A673 (cell line): ENCODE measurements around the gene ERAP2. TPM values are rescaled to one million over a fixed set of nuclear protein-coding genes. Genes with fewer than 3 reads are reported as not detected.

Source experiments
- BruUV-seq: library from RNA; stranded (reverse); fragments of 400-500 nt; replicated peaks from 2 replicates; lab custom pipeline; 2021; lab: Mats Ljungman, UMichigan
- CTCF ChIA-PET: fragments of 300-600 bp; sonication (Branson Sonifier 250); formaldehyde crosslinking; loops from one replicate; lab custom pipeline; 2022; ENCODE audit warnings: antibody characterized with exemption; lab: Charles Lee
- POLR2A ChIA-PET: fragments of 300-600 bp; sonication (Branson Sonifier 250); formaldehyde crosslinking; loops from one replicate; lab custom pipeline; 2022; ENCODE audit warnings: antibody characterized with exemption; ENCODE audit not compliant: low non-redundant PET; lab: Charles Lee
- DNase-seq: peaks from one replicate; pipeline ENCODE4 v3.0.0-alpha.2; 2015; ENCODE audit warnings: low spot score
- H3K27ac ChIP-seq: fragments of 200-600 bp; sonication (generic); 2 replicates; pipeline ENCODE4 v1.5.1; 2016; ENCODE audit warnings: mixed run types, low read depth, mild to moderate bottlenecking, mixed read lengths, antibody characterized with exemption, low read length; ENCODE audit not compliant: poor library complexity, severe bottlenecking
- H3K27me3 ChIP-seq: fragments of 200-600 bp; sonication (generic); replicated peaks from 2 replicates; pipeline ENCODE4 v1.6.1; 2017; ENCODE audit warnings: mixed run types, low read depth, mild to moderate bottlenecking, mixed read lengths, antibody characterized with exemption, low read length; ENCODE audit not compliant: insufficient read depth, poor library complexity
- H3K36me3 ChIP-seq: fragments of 200-600 bp; sonication (generic); 2 replicates; pipeline ENCODE4 v1.6.1; 2016; ENCODE audit warnings: mixed run types, mild to moderate bottlenecking, mixed read lengths, antibody characterized with exemption, low read length; ENCODE audit not compliant: insufficient read depth, poor library complexity, severe bottlenecking
- H3K4me1 ChIP-seq: fragments of 200-600 bp; sonication (generic); 2 replicates; pipeline ENCODE4 v1.6.1; 2017; ENCODE audit warnings: mixed run types, mild to moderate bottlenecking, mixed read lengths, antibody characterized with exemption, low read length; ENCODE audit not compliant: insufficient read depth, poor library complexity, severe bottlenecking
- H3K4me3 ChIP-seq: fragments of 200-600 bp; sonication (generic); 2 replicates; pipeline ENCODE4 v1.5.1; 2016; ENCODE audit warnings: low read depth, mixed run types, mild to moderate bottlenecking, mixed read lengths, low read length; ENCODE audit not compliant: poor library complexity, severe bottlenecking
- H3K9me3 ChIP-seq: fragments of 200-600 bp; sonication (generic); 2 replicates; pipeline ENCODE4 v1.6.1; 2016; ENCODE audit warnings: mixed run types, low read depth, mild to moderate bottlenecking, mixed read lengths, antibody characterized with exemption, low read length; ENCODE audit not compliant: poor library complexity, severe bottlenecking
- CTCF ChIP-seq: fragments of 300-800, 200-600 bp; sonication (generic); conservative IDR thresholded peaks from 2 replicates; pipeline ENCODE4 v1.5.1; 2017; ENCODE audit warnings: low read depth, mild to moderate bottlenecking, antibody characterized with exemption, low read length, moderate library complexity, mixed read lengths
- EZH2 ChIP-seq: fragments of 200-600 bp; sonication (generic); IDR thresholded peaks from 2 replicates; pipeline ENCODE4 v1.6.1; 2017; ENCODE audit warnings: borderline replicate concordance, low read depth, mild to moderate bottlenecking, mixed read lengths, antibody characterized with exemption, low read length; ENCODE audit not compliant: poor library complexity, severe bottlenecking
- intact Hi-C: fragments of 100-400 bp; cut with micrococcal nuclease; formaldehyde crosslinking; loops from one replicate; pipeline ENCODE4 v1.10.0; 2022; ENCODE audit not compliant: unreplicated experiment
- total RNA-seq: library from RNA; stranded (reverse); gene quantifications from 2 replicates; pipeline ENCODE4 v1.2.3, GENCODE V29; 2021

The ERAP2 gene
- total RNA-seq, 1 experiment from 2014 or later: 2.6 TPM

- no peak for TF ChIP-seq EZH2
- no peak for TF ChIP-seq CTCF
- intact Hi-C loops: no loop called here
- no peak for DNase-seq
- no peak overlapping the region for H3K27ac ChIP-seq
- no peak overlapping the region for H3K4me3 ChIP-seq
- no peaks in the 10 kb centered on the region for H3K9me3 ChIP-seq
- BruUV-seq: no TSS peak
- H3K36me3 ChIP-seq: no peaks in the 10 kb centered on the region
- POLR2A ChIA-PET: interaction anchor here (0.6 kb wide), 1 partner anchor 736 kb away, joined by 5 read pairs; no protein-coding TSS in a partner anchor
- CTCF ChIA-PET: no interaction called here
- H3K27me3 ChIP-seq: no peaks in the 10 kb centered on the region
- peaks cover 37% of the 10 kb centered on the region for H3K4me1 ChIP-seq
Measured at GRCh38 chr5:96856371-96856770, 19.9 kb upstream of the ERAP2 start.

GRCh38 chr5:96857454-96857853, 18.8 kb upstream of the ERAP2 start:
- Histone ChIP-seq H3K27me3 (no peaks in the 10 kb centered on the region), H3K4me1 (peaks cover 28% of the 10 kb centered on the region), H3K4me3 (no peak overlapping the region), H3K9me3 (no peaks in the 10 kb centered on the region), H3K36me3 (no peaks in the 10 kb centered on the region), H3K27ac (no peak overlapping the region)
- DNase-seq: no peak
- TF ChIP-seq EZH2: no peak
- no peak for TF ChIP-seq CTCF
- BruUV-seq: no TSS peak
- CTCF ChIA-PET: interaction anchor here (0.7 kb wide), 1 partner anchor 12 kb away, joined by 3 read pairs; no protein-coding TSS in a partner anchor
- POLR2A ChIA-PET: no interaction called here
- intact Hi-C loops: no loop called here

GRCh38 chr5:96857924-96858323, 18.4 kb upstream of the ERAP2 start:
- Histone ChIP-seq H3K36me3 (no peaks in the 10 kb centered on the region), H3K4me1 (peaks cover 24% of the 10 kb centered on the region), H3K27me3 (no peaks in the 10 kb centered on the region), H3K4me3 (no peak overlapping the region), H3K9me3 (no peaks in the 10 kb centered on the region), H3K27ac (no peak overlapping the region)
- TF ChIP-seq EZH2 (no peak), CTCF (no peak)
- ChIA-PET POLR2A (no interaction called here), CTCF (no interaction called here)
- DNase-seq: no peak
- no TSS peak for BruUV-seq
- intact Hi-C loops: no loop called here
